ENCODE measurements around the gene C5. TPM values are rescaled to one million over a fixed set of nuclear protein-coding genes. Genes with fewer than 3 reads are reported as not detected.

C5 gene
- total RNA-seq, 2 experiments from 2014 or later, result 2.5 to 2.7 TPM

GRCh38 chr9:120929229-120929791, 120.8 kb downstream of the C5 start:
- no peak for DNase-seq
- no peaks in the 10 kb centered on the region for H3K27me3 Mint-ChIP-seq
- ChIA-PET POLR2A (interaction anchor here (0.8 to 11.5 kb wide), 12 partner anchors 7 to 145 kb away, joined by 3 to 237 read pairs (median 6); no protein-coding TSS in a partner anchor), CTCF (interaction anchor here (0.7 to 1.9 kb wide), 6 partner anchors 9 to 173 kb away, joined by 3 to 5 read pairs (median 4); no protein-coding TSS in a partner anchor)
- peak overlapping the region; percentile 80 for H3K4me3 Mint-ChIP-seq
- intact Hi-C loops (cut with micrococcal nuclease), result loop anchor here (5.0 to 10.0 kb wide), 2 partner anchors 273 to 425 kb away; partner anchors contain the start of gene RAB14
- peaks cover 19% of the 10 kb centered on the region for H3K36me3 Mint-ChIP-seq
- peaks cover 70% of the 10 kb centered on the region for H3K4me1 Mint-ChIP-seq (ENCODE audit: low read depth)
- peak overlapping the region; percentile 99 for H3K27ac Mint-ChIP-seq
- peaks cover 2% of the 10 kb centered on the region for H3K9me3 Mint-ChIP-seq

- peaks cover 2% of the 10 kb centered on the region for H3K9me3 Mint-ChIP-seq
- ChIA-PET CTCF (interaction anchor here (0.7 to 1.9 kb wide), 6 partner anchors 10 to 172 kb away, joined by 3 to 5 read pairs (median 4); no protein-coding TSS in a partner anchor), POLR2A (interaction anchor here (0.8 to 11.5 kb wide), 11 partner anchors 6 to 145 kb away, joined by 3 to 237 read pairs (median 6); no protein-coding TSS in a partner anchor)
- H3K36me3 Mint-ChIP-seq, result peaks cover 25% of the 10 kb centered on the region
- peak overlapping the region; percentile 99 for H3K27ac Mint-ChIP-seq
- no peaks in the 10 kb centered on the region for H3K27me3 Mint-ChIP-seq
- intact Hi-C loops (cut with micrococcal nuclease), result loop anchor here (5.0 to 10.0 kb wide), 2 partner anchors 274 to 426 kb away; partner anchors contain the start of gene RAB14
- peak; percentile 86 for DNase-seq
- H3K4me3 Mint-ChIP-seq, result peak overlapping the region; percentile 80
- H3K4me1 Mint-ChIP-seq (ENCODE audit: low read depth), result peaks cover 64% of the 10 kb centered on the region
Measured at GRCh38 chr9:120928483-120929228, 121.4 kb downstream of the C5 start.

DNA sequence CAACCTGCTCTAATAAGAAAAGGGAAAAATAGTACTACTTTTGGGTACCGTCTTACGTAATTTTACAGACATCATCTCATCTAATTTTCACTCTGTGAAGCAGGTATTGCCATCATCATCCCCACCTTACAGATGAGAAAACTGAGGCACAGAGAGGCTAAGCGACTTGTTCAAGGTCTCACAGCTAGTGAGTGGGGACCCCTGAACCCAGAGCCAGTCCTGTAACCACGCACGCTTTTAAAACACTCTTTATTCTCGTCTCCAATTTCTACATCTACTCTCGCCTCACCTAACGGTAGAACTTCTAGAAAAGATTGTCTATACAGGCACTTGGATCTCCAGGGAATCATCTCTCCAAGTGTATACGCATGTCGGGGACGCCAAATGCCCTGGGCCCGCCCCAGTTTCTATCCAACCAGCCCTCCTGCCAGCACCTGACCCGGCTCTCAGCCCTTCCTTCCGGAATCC, 122.0 kb downstream of the C5 start:
- peak; percentile 72 for DNase-seq
- Mint-ChIP-seq H3K9me3 (peaks cover 2% of the 10 kb centered on the region), H3K36me3 (peaks cover 31% of the 10 kb centered on the region), H3K4me3 (peak overlapping the region; percentile 80), H3K4me1 (ENCODE audit: low read depth) (peaks cover 58% of the 10 kb centered on the region), H3K27me3 (no peaks in the 10 kb centered on the region), H3K27ac (peak overlapping the region; percentile 97)
- POLR2A ChIA-PET, result interaction anchor here (1.2 to 11.5 kb wide), 6 partner anchors 19 to 83 kb away, joined by 5 to 237 read pairs (median 66); partner anchors contain the start of genes PHF19 and PSMD5
- CTCF ChIA-PET, result interaction anchor here (1.1 to 1.4 kb wide), 2 partner anchors 55 to 60 kb away, joined by 3 read pairs; no protein-coding TSS in a partner anchor
- intact Hi-C loops (cut with micrococcal nuclease), result loop anchor here (5.0 to 10.0 kb wide), 2 partner anchors 274 to 427 kb away; partner anchors contain the start of gene RAB14

- H3K4me1 Mint-ChIP-seq (ENCODE audit: low read depth), result peaks cover 52% of the 10 kb centered on the region
- intact Hi-C loops (cut with micrococcal nuclease), result loop anchor here (2.0 to 10.0 kb wide), 3 partner anchors 147 to 427 kb away; partner anchors contain the start of genes CNTRL and RAB14
- H3K27ac Mint-ChIP-seq, result peak overlapping the region; percentile 97
- no peaks in the 10 kb centered on the region for H3K27me3 Mint-ChIP-seq
- peaks cover 2% of the 10 kb centered on the region for H3K9me3 Mint-ChIP-seq
- ChIA-PET CTCF (interaction anchor here (0.9 to 8.8 kb wide), 3 partner anchors 8 to 58 kb away, joined by 3 to 76 read pairs (median 3); no protein-coding TSS in a partner anchor), POLR2A (interaction anchor here (1.2 to 11.5 kb wide), 6 partner anchors 18 to 83 kb away, joined by 5 to 237 read pairs (median 66); partner anchors contain the start of genes PHF19 and PSMD5)
- H3K4me3 Mint-ChIP-seq, result peak overlapping the region; percentile 80
- DNase-seq, result peak; percentile 50
- H3K36me3 Mint-ChIP-seq, result peaks cover 37% of the 10 kb centered on the region
Measured at GRCh38 chr9:120927269-120928014, 122.6 kb downstream of the C5 start.

DNA sequence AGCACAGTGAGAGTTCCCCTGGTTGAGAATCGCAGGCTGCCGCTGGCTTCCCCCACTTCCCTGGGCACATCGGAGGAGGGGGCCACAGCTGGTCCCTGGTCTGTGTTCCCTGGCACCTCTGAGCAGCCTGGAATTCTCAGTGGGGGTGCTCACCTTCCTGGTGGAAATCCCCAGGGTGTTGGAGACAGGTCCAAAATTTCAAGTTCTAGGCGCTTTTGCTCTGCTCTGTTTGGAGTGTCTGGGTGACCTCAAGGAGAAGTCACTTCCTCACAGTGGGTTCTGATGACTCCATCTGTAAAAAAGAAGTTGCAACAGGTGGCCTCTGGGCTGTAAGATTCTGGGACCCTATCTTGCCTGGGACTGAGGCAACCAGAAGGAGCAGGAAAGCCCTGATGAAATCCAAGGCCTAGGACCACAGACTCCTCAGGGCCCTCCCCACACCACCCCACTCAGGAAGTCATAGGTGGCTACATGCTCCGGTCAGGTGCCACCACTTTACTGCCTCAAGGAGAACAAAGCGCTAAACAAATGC, 123.6 kb downstream of the C5 start, which contains the start of gene TRAF1:
Gene TRAF1, minus strand, starts transcription at position 400 of the 532 bp plus-strand sequence. CDS start 721 bp downstream, outside the sequence.
- intact Hi-C loops (cut with micrococcal nuclease), result loop anchor here (1.0 to 10.0 kb wide), 11 partner anchors 10 to 428 kb away; partner anchors contain the start of genes CNTRL and RAB14
- H3K27me3 Mint-ChIP-seq, result no peaks in the 10 kb centered on the region
- peaks cover 47% of the 10 kb centered on the region for H3K36me3 Mint-ChIP-seq
- peaks cover 53% of the 10 kb centered on the region for H3K4me1 Mint-ChIP-seq (ENCODE audit: low read depth)
- H3K4me3 Mint-ChIP-seq, result peak within 1 kb of the TSS; percentile 80
- ChIA-PET CTCF (interaction anchor here (1.0 to 8.8 kb wide), 7 partner anchors 9 to 133 kb away, joined by 3 to 76 read pairs (median 4); partner anchors contain the start of genes FBXW2 and PHF19), POLR2A (interaction anchor here (0.6 to 11.5 kb wide), 14 partner anchors 7 to 318 kb away, joined by 3 to 237 read pairs (median 16); partner anchors contain the start of genes FBXW2, PHF19 and PSMD5)
- peaks cover 2% of the 10 kb centered on the region for H3K9me3 Mint-ChIP-seq
- H3K27ac Mint-ChIP-seq, result peak within 1 kb of the TSS; percentile 97
- no peak for DNase-seq

DNA sequence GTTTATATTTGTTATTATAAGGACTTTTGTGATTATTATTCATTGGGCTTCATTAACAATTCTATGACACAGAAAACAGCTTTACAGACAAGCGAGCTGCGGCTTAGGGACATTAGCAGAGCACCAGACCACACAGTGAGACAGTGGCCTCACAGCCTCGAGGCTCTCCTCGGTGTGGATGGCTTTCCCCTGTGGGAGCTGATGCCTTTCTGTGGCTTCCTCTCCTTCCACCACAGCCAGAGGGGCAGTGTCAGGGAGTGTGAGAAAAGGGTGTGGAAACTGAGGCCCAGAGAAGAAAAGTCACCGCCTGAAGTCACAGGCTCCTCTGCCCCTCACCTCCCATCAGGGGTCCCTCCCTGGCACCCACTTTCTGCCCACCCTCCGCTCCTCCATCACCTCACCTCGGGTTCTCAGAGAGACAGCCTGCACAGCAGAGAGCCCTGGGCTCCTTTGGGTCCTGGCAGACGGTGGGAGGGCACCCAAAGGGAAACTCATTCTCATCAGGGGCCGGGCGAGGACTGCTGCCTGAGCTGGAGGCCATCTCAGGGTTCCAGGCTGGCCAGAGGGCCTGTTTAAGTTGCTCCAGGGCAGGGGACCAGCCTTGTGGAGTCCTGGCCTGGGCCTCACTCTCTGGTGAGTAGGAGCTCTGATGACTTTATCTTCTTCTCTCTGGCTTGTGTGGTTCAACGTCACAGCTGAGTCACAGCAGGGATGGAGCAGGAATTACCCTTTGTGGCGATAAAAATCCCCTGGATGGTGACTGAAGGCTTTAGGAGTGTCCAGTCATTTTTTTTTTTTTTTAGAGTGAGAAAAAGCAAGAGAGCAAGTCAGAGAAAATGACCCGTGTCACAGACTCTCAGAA, 124.3 kb downstream of the C5 start:
- peak; percentile 95 for DNase-seq
- peaks cover 54% of the 10 kb centered on the region for H3K36me3 Mint-ChIP-seq
- no peaks in the 10 kb centered on the region for H3K9me3 Mint-ChIP-seq
- intact Hi-C loops (cut with micrococcal nuclease), result loop anchor here (1.0 to 10.0 kb wide), 11 partner anchors 9 to 429 kb away; partner anchors contain the start of genes CNTRL and RAB14
- peaks cover 50% of the 10 kb centered on the region for H3K4me1 Mint-ChIP-seq (ENCODE audit: low read depth)
- CTCF ChIA-PET, result interaction anchor here (1.0 to 8.8 kb wide), 9 partner anchors 10 to 132 kb away, joined by 3 to 76 read pairs (median 4); partner anchors contain the start of genes FBXW2 and PHF19
- no peaks in the 10 kb centered on the region for H3K27me3 Mint-ChIP-seq
- peak overlapping the region; percentile 80 for H3K4me3 Mint-ChIP-seq
- H3K27ac Mint-ChIP-seq, result peak overlapping the region; percentile 97
- POLR2A ChIA-PET, result interaction anchor here (0.6 to 11.5 kb wide), 15 partner anchors 8 to 317 kb away, joined by 3 to 237 read pairs (median 15); partner anchors contain the start of genes FBXW2, PHF19 and PSMD5

DNA sequence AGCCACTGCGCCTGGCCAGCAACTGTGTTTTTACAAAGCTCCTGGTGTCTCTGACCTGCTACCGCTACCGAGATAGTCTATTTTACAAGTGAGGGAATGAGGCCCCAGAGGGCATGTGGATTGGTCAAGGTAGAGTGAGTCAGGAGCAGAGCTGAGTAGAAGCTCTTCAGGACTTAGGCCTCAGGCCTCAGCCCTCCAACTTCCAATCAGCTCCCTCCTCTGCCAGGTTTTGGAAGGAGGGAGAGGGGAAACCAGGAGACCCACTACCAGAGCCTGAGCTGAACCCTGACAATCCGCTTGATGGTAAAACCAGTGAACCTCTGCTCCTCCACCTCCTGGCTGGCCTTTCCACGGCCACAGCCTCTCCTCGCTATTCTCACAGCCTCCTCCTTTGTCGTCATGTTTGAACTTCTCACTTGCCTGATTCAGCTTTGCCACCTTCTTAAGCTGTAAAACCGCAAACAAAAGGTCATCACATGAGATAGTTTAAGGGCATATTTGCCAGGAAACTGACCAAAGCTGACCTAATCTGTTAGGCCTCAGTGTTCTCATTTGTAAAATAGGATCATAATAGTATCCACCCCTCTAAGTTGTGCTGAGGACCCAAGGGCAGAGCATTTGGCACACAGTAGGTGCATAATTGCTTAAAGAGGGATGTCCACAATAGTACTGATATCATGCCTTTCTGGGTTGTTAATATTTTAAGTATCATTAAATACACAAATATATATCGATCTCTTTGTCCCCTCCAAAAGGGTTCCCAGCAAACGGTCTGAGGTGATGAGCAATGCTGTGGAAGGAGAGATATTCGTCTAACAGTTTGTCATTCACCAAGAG, 125.2 kb downstream of the C5 start:
- peak; percentile 64 for DNase-seq
- ChIA-PET POLR2A (interaction anchor here (0.9 to 11.5 kb wide), 11 partner anchors 9 to 274 kb away, joined by 3 to 237 read pairs (median 46); partner anchors contain the start of genes FBXW2, PHF19 and PSMD5), CTCF (interaction anchor here (1.0 to 8.8 kb wide), 7 partner anchors 11 to 132 kb away, joined by 3 to 76 read pairs (median 4); partner anchors contain the start of gene FBXW2)
- Mint-ChIP-seq H3K4me1 (ENCODE audit: low read depth) (peaks cover 52% of the 10 kb centered on the region), H3K27ac (peak overlapping the region; percentile 97), H3K27me3 (no peaks in the 10 kb centered on the region), H3K4me3 (peak overlapping the region; percentile 80), H3K9me3 (no peaks in the 10 kb centered on the region), H3K36me3 (peaks cover 63% of the 10 kb centered on the region)
- intact Hi-C loops (cut with micrococcal nuclease), result loop anchor here (5.0 to 10.0 kb wide), 2 partner anchors 277 to 430 kb away; partner anchors contain the start of gene RAB14

- H3K27me3 Mint-ChIP-seq, result no peaks in the 10 kb centered on the region
- H3K36me3 Mint-ChIP-seq, result peaks cover 73% of the 10 kb centered on the region
- no peaks in the 10 kb centered on the region for H3K9me3 Mint-ChIP-seq
- peaks cover 57% of the 10 kb centered on the region for H3K4me1 Mint-ChIP-seq (ENCODE audit: low read depth)
- DNase-seq, result peak; percentile 8
- ChIA-PET CTCF (interaction anchor here (0.8 to 8.8 kb wide), 6 partner anchors 12 to 131 kb away, joined by 3 to 76 read pairs (median 3); partner anchors contain the start of gene FBXW2), POLR2A (interaction anchor here (0.9 to 11.5 kb wide), 12 partner anchors 10 to 130 kb away, joined by 3 to 237 read pairs (median 28); partner anchors contain the start of genes FBXW2, PHF19 and PSMD5)
- H3K4me3 Mint-ChIP-seq, result peak overlapping the region; percentile 80
- peak overlapping the region; percentile 97 for H3K27ac Mint-ChIP-seq
- intact Hi-C loops (cut with micrococcal nuclease), result loop anchor here (10.0 kb wide), 1 partner anchor 431 kb away; no protein-coding TSS in a partner anchor
Measured at GRCh38 chr9:120923620-120924328, 126.3 kb downstream of the C5 start.
